ENCODE results near the gene TUBB1.
"Not testable (repeated sequence)": the region's sequence is repeated elsewhere in the genome, so short reads cannot be mapped to it uniquely, and the experiment has no call there.

Gene TUBB1

DNA sequence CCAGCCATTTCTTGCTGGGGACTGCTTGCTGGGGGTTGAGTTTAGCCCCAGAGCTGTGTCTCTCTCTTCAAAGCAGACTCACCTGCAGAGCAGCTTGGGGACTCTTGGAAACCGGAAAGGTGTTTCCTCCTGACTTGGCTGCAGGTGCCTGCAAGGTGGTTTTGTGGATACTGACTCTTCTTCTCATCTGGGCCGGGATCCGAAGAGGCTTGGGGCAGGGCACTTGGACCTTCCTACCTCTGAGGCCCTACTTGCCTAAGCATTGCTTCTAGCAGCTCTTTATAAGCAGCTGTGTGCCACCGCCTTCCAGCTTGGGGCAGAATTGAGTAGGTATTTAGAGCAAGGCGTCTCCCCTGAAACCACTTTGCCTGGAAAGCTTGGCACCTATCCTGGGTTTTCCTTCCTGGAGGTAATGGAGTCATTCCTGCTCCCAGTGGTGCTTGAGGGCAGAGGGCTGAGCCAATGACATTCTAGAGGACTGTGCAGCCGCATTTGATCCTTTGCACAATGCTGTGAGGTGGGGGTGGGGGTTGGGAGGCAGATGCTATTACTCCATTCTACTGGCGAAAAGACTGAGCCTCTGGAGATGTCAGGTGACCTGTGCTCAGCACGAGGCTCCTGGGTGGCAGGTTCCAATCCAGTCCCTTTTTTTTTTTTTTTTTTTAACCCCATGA is 8.8 kb upstream of the TUBB1 start:
- TF ChIP-seq CTCF (conservative IDR thresholded peaks at IDR 0.05; ENCODE audit: control insufficient read depth, insufficient read depth, low read depth, low read length): no peak
- H3K4me3 ChIP-seq (ENCODE audit: control insufficient read depth, low read depth, low read length): no peak overlapping the region
- DNase-seq (ENCODE audit: low read depth): no peak

DNA sequence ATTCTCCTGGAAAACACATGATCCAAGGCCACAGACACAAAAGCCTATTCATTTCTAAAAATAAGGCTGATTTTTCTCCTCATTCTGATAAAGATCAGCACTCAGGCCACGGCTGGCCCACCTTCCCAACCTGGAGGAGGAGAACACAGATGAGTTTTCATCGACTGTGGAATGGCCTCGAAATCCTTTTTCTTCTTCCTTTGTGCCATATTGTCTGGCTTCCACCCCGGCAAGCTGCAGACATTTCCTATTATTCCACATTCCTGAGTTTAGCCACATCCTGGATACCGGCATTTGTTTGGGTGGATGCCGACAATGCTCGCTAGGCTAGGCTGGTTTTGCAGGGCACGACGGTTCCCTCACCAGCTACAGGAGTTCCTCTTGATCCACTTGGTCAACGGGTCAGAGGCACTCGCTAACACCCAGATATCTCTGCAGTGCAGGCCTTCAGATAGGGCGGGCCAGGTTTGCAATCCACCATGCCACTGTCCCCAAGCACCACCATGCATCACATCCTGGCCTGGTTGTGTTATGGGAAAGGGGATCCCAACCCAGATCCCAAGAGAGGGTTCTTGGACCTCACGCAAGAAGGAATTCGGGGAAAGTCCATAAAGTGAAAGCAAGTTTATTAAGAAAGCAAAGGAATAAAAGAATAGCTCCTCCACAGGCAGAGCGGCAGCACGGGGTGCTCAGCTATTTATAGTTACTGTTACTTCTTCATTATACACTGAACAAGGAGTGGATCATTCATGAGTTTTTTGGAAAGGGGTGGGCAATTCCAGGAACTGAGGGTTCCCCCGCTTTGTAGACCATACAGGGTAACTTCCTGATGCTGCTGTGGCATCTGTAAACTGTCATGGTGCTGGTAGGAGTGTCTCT is 8.0 kb upstream of the TUBB1 start:
- no peak overlapping the region for H3K4me3 ChIP-seq (ENCODE audit: control insufficient read depth, low read depth, low read length)
- peak; percentile 58 for DNase-seq (ENCODE audit: low read depth)
- no peak for TF ChIP-seq CTCF (conservative IDR thresholded peaks at IDR 0.05; ENCODE audit: control insufficient read depth, insufficient read depth, low read depth, low read length)

- H3K4me3 ChIP-seq (ENCODE audit: control insufficient read depth, low read depth, low read length); DNase-seq (ENCODE audit: low read depth): not testable (repeated sequence)
These were observed 7.4 kb upstream of the TUBB1 start for GRCh38 chr20:59011874-59012157.

- TF ChIP-seq CTCF (conservative IDR thresholded peaks at IDR 0.05; ENCODE audit: control insufficient read depth, insufficient read depth, low read depth, low read length): no peak
- no peak overlapping the region for H3K4me3 ChIP-seq (ENCODE audit: control insufficient read depth, low read depth, low read length)
- no peak for DNase-seq (ENCODE audit: low read depth)
These were observed 5.9 kb upstream of the TUBB1 start for GRCh38 chr20:59013031-59013951.

- no peak for TF ChIP-seq CTCF (conservative IDR thresholded peaks at IDR 0.05; ENCODE audit: control insufficient read depth, insufficient read depth, low read depth, low read length)
- DNase-seq (ENCODE audit: low read depth): peak; percentile 55
These were observed 5.1 kb upstream of the TUBB1 start for GRCh38 chr20:59013959-59014608.

GRCh38 chr20:59014680-59015389 is 4.4 kb upstream of the TUBB1 start:
- no peak for DNase-seq (ENCODE audit: low read depth)
- TF ChIP-seq CTCF (conservative IDR thresholded peaks at IDR 0.05; ENCODE audit: control insufficient read depth, insufficient read depth, low read depth, low read length): no peak
- H3K4me3 ChIP-seq (ENCODE audit: control insufficient read depth, low read depth, low read length): no peak overlapping the region

More at GRCh38 chr20:59013959-59014608, 5.1 kb upstream of the TUBB1 start:
- no peak overlapping the region for H3K4me3 ChIP-seq (ENCODE audit: control insufficient read depth, low read depth, low read length)
